SHP77 treated with DMSO at 0.1 percent for 48 hours (cell line): Measurements from ENCODE around the gene ADAMTSL2.
A peak's percentile ranks its signal among the peaks of the same experiment; 100 is the strongest.

Experiments
- DNase-seq: peaks from one replicate; lab custom pipeline; 2025; lab: John Stamatoyannopoulos, UW

The ADAMTSL2 gene

GRCh38 chr9:133534346-133535291 lies at the start of gene ADAMTSL2:
TSS of gene ADAMTSL2 (plus strand) at chr9:133534704. CDS start at chr9:133536713, 2,009 bp downstream.
- peak; percentile 53 for DNase-seq

- DNase-seq: no peak
Observed at GRCh38 chr9:133485531-133486260, 48.8 kb upstream of the ADAMTSL2 start.

GRCh38 chr9:133487331-133487725 lies 47.2 kb upstream of the ADAMTSL2 start:
- no peak for DNase-seq

DNA sequence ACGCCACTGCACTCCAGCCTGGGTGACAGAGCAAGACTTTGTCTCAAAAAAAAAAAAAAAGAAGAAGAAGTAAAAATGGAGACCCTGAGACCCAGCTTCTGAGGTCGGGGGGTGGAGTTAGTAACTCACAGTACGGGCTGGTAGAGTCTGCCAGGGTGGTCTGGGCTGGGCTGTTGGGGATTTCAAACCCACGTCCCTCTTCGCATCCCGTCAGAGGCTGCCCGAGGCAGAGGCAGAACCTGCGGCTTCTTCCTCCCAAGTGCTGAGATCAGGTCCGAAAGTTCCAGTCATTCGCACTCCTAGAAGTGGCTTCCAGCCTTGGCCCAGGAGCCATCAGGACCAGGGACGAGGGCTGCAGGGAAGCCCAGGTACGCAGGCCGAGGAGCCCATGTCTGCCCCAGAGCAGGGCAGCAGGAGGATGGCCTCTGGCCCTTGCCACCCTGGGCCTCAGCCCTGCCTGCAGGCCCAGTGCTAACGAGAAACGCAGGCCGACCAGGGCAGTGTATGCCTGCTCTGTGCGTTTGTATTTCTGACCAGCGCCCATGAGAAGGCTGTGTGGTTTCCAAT lies 45.7 kb upstream of the ADAMTSL2 start:
- DNase-seq: no peak

DNA sequence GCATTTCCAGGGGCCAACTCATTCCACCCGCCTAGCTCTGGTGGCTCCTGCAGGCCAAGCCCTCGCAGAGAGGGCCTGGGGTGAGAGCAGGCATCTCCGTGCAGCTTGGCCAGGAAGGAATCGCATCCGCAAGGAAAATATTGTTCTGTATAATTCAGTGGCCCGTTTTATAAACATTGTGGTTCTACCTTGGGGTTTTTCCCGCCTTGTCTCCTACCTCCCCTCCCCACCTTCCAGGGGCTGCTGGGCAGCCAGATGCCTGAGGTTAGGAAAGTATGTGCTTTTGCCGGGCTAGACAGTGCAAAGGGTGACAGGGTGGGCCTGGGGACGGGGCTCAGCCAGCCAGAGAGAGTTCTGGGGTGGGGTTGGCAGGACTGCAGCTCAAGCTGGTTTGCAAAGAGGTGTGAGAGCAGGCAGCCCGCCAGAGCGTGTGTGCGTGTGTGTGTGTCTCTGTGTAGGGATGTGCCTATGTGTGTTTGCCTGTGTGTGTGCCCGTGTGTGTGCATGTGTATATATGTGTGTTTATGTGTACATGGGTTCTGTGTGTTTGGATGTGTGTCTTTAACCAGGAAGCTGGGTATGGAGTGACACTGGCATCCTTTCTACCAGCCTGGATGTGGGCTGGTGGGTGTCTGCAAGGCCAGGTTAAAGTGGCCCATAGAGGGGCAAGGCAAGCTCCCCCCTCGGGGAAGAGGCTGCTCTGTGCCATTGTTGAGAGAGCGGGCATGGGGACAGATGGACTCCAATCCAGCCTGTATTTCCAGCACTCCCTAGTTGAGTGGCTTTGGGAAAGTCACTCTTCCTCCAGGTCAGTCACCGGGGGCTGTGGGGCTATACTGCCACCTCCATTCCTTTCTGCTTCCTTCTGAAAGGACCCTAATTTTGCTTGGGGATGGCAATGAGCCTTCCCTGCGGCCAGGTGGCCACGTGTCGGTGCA lies 45.0 kb upstream of the ADAMTSL2 start:
- DNase-seq: no peak

- DNase-seq: no peak
Observed at GRCh38 chr9:133490201-133490681, 44.3 kb upstream of the ADAMTSL2 start.

- no peak for DNase-seq
Observed at GRCh38 chr9:133490865-133491655, 43.4 kb upstream of the ADAMTSL2 start.

GRCh38 chr9:133491656-133491925 lies 42.9 kb upstream of the ADAMTSL2 start:
- DNase-seq: no peak

DNA sequence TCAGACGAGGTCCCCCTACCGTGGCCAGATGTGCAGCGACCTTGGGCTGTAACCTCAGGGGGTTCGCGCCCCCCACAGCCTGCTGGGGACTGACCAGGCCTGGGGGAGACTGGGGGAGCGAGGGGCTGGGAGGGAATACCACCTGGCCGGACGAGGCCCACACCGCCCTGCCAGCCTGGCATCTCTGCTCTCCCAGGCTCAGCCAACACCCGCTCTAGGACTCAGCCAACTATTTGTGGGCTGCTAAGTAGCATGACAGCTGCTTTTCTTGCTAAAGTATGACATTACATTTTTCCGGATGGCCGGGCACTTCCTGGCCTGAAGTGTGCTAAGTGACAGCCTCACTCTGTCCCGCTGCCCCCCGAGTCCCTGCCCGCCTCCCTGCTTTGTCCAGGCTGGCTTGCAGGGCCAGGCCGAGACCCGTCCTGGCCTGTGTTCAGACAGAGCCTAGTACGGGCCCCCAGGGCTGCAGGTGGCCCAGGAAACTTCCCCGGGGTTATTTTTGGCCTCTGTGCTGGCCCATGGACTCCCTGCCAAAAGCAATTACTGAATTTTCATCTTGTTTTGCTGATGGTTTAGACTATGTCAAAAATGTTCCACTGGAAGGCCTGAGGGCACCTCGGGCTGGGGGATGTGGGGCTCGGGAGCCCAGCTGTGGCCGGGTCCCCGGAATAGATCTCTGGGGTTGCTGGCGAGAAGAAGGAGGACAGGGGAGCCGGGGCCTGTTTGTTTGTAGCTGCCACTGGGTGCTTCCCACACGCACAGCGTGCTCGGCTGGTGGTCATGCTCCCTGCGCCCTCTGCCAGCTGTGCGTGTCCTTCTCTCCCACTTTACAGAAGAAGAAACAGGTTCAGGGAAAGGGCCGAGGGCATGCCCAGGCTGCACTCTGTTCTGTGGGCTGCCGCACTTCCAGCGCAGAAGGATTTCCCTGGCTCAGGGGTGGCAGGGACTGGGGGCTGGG lies 42.2 kb upstream of the ADAMTSL2 start:
- no peak for DNase-seq

GRCh38 chr9:133493428-133493827 lies 41.1 kb upstream of the ADAMTSL2 start:
- DNase-seq: no peak

DNA sequence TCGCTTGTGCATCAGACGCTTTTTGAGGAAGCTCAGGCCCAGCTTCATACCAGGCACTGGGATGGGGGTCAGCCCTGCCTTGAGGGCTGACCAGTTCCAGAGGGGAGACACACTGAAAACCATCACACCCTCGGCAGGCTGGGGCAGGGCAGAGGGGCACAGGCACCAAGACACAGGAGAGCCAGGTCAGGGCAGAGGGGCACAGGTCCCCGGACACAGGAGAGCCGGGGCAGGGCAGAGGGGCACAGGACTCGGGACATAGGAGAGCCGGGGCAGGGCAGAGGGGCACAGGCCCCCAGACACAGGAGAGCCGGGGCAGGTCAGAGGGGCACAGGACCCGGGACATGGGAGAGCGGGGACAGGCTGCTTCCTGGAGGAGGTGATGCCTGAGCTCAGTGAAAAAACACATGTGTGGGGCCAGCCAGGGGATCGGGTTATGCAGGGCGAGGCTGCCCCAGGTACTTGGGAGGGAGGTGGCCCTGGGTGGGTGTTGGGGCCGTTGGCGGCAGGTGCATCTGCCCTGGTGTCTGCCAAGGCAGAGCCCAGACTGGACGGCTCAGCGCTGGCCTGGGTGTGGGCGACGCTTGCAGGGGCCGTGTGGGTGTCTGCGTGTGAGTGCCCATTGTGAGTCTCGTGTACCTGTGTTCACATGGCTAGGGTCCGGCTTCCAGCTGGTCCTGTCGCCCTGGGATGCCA lies 40.5 kb upstream of the ADAMTSL2 start:
- no peak for DNase-seq

GRCh38 chr9:133494636-133495326 lies 39.7 kb upstream of the ADAMTSL2 start:
- DNase-seq: no peak

- DNase-seq: no peak
Observed at GRCh38 chr9:133495327-133496293, 38.9 kb upstream of the ADAMTSL2 start.

- DNase-seq: no peak
Observed at GRCh38 chr9:133496861-133497842, 37.4 kb upstream of the ADAMTSL2 start.

GRCh38 chr9:133499132-133499891 lies 35.2 kb upstream of the ADAMTSL2 start:
- no peak for DNase-seq
